Activated CD4-positive, alpha-beta T cell treated with anti-CD3 and anti-CD28 coated beads, Interleukin-10, Interleukin-2, amounts not matched to agents 100 ng/mL and 50 ng/mL, durations not matched to agents 16 hours and 8 hours (primary cell): ENCODE data around the gene RTF2.
"Not testable (repeated sequence)": the region's sequence is repeated elsewhere in the genome, so short reads cannot be mapped to it uniquely, and the experiment has no call there.

Experiments used
- DNase-seq: peaks from one replicate; pipeline ENCODE4 v3.0.0-alpha.2; 2020

The RTF2 gene

GRCh38 chr20:56503916-56504315 lies 35.5 kb downstream of the RTF2 start:
- no peak for DNase-seq

- DNase-seq = peak; percentile 28
Observed at GRCh38 chr20:56504373-56505005, 36.1 kb downstream of the RTF2 start.

GRCh38 chr20:56506103-56506502 lies 37.7 kb downstream of the RTF2 start:
- DNase-seq = no peak

- no peak for DNase-seq
Observed at GRCh38 chr20:56511926-56512325, 43.5 kb downstream of the RTF2 start.

GRCh38 chr20:56513161-56514150 lies 45.0 kb downstream of the RTF2 start:
- no peak for DNase-seq

- no peak for DNase-seq
Observed at GRCh38 chr20:56516631-56517030, 48.2 kb downstream of the RTF2 start.

GRCh38 chr20:56517211-56517610 lies 48.8 kb downstream of the RTF2 start:
- DNase-seq = no peak

GRCh38 chr20:56517641-56518040 lies 49.2 kb downstream of the RTF2 start:
- no peak for DNase-seq

- DNase-seq = no peak
Observed at GRCh38 chr20:56518126-56518525, 49.7 kb downstream of the RTF2 start.

GRCh38 chr20:56518721-56519398 lies 50.4 kb downstream of the RTF2 start:
- DNase-seq = no peak

GRCh38 chr20:56519551-56519950 lies 51.1 kb downstream of the RTF2 start:
- no peak for DNase-seq

GRCh38 chr20:56520180-56520579 lies 51.8 kb downstream of the RTF2 start:
- no peak for DNase-seq

GRCh38 chr20:56520746-56521354 lies 52.4 kb downstream of the RTF2 start:
- DNase-seq = not testable (repeated sequence)

- no peak for DNase-seq
Observed at GRCh38 chr20:56522311-56522710, 53.9 kb downstream of the RTF2 start.

- not testable (repeated sequence) for DNase-seq
Observed at GRCh38 chr20:56524444-56524843, 56.0 kb downstream of the RTF2 start, which contains the start of gene FAM209A. TSS of gene FAM209A (plus strand) at chr20:56524744. CDS start at chr20:56524809, 65 bp downstream.

GRCh38 chr20:56527521-56527920 lies 59.1 kb downstream of the RTF2 start:
- no peak for DNase-seq

GRCh38 chr20:56532946-56533345 lies 64.5 kb downstream of the RTF2 start, which contains the start of gene FAM209B:
TSS of gene FAM209B (plus strand) at chr20:56533246. CDS start at chr20:56533342, 96 bp downstream.
- DNase-seq = not testable (repeated sequence)

- no peak for DNase-seq
Observed at GRCh38 chr20:56537997-56538396, 69.6 kb downstream of the RTF2 start.

GRCh38 chr20:56540415-56540814 lies 72.0 kb downstream of the RTF2 start:
- no peak for DNase-seq

- DNase-seq = no peak
Observed at GRCh38 chr20:56542489-56543030, 74.1 kb downstream of the RTF2 start.

GRCh38 chr20:56551571-56551970 lies 83.1 kb downstream of the RTF2 start:
- no peak for DNase-seq

- no peak for DNase-seq
Observed at GRCh38 chr20:56552911-56553629, 84.6 kb downstream of the RTF2 start.
